ENCODE measurements around the gene ZNF484.
"Not testable (repeated sequence)": the region's sequence is repeated elsewhere in the genome, so short reads cannot be mapped to it uniquely, and the experiment has no call there.

The ZNF484 gene

DNA sequence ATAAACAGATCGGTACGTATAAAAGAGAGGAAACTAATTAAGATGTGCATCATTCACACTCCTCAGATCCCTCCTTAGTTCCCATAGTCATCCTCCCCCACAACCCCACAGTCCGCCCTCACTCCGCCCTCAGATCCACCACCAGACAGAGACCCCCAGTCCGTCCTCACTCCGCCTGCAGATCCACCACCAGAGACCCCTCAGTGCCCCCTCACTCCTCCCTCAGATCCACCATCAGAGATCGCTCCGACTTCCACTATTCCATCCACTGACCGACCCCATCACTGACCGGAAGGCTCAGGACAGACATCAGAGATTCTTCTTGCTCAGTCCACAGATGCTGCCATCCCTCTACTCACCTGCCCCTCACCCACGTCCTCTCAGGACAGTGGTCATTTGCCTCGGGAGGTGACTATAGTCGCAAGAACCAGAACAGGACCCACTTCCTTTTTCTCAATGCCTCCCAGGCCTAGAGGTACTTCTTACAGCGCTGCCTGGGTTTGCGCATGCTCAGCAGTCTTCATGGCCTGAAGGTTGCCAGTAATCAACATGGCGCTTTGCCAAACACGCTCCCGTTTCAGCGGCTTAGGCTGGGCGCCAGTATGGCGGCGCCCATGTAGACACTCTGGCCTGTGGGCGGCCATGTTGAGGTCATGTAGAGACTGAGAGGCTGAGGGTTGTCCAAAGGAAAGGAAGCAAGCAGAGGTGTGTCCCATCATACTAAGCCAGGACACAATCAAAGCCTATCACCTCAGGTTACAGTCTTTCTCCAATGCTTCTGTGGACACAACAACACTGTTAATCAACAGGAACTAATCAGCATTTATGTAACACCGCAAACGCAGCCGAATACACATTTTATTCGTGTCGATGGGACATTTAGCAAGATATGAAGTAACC is at the start of gene ZNF484:
Gene ZNF484, minus strand, starts transcription at position 508 of the 900 bp plus-strand sequence. CDS start 3,009 bp downstream, outside the sequence.
- DNase-seq: peak; percentile 78 to 95 (median 88)

DNA sequence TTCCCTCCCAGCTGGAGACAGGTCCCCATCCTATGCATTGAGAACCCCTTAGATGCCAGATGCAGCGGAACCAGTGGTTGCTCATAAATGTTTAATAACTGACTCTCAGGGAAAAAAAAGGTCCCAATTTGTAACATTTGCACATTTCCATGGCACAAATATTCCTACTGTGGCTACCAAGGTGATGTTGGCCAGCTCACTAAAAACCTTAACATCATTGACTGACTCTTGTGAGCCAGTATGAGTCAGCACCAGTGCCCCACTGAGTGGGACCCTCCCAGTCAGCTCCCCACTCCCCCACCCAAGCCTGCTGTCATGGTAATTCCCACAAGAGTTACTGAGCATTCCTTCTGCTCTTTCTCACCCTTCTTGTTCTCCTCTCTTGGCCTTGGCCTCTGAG is 42.6 kb upstream of the ZNF484 start:
- DNase-seq: no peak

DNA sequence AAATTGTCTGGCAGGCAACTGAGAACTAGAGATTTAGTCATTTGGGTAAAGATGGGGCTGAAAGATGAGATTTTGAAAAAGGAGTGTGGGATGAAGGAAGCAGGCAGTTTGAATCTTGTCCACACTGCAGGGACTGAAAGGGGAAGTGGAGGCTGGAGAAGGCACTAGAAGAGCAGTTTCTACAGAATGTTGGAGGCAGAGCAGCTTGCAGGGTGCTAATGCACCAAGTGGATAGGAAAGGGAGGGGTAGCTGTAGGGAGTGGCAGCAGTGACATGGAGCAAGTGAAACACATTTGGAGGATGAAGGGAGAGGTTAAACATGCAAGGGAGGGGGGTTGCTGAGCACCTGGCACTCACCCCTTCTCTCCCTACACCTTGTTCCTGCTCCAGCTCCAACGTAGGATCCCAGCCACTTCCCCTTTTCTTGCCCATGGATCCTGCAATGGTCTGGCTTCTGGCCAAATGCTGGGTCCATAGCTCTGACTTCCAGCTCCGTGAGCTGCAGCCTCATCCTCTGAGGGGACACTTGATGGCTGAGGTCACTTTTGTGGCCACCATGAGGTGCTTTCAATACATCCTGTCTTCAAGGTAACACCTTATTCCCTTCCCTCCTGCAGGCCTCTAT is 39.5 kb upstream of the ZNF484 start:
- no peak for DNase-seq

DNA sequence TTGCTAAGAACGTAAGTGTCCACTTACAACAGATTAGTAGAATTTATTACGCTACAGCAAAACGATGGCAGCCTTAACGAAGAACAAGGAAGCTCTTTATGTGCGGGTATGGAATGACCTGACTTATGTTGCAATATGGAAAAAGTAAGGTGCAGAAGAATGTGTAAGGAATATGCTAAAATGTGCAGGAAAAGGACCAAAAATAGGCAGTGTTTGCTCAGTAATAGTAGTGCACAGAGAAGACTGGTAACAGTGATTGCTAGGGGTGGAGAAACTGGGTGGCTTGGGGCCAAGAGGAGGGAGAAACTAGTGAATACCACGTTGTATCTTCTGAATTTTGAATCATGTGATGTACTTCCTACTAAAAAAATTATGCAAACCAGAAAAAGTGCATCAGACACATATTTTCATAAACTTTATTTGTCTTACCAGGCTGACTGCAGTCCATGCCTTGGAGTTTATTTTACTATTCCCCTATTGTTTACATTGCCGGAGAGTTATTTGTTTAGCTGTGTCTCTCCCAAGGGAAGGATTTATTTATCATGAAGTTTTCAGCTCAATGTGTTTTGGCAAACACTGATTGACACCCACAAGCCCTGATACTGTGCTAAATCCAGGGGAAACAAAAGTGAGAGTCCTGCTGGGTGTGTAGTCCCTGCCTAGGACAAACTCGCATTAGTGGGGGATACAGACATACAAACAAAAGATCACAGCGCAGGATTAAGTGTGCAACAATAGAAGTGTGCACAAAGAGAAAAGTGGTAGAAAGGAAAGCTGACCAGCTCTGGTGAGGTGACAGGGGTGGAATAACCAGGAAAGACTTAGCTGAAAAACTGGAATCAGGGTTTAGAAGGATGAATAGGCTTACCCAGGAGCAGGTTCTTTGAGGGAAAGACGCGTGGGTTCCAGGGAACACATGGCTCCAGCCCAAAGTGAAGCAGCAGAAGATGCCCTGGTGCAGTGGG is 34.0 kb upstream of the ZNF484 start:
- DNase-seq: no peak

DNA sequence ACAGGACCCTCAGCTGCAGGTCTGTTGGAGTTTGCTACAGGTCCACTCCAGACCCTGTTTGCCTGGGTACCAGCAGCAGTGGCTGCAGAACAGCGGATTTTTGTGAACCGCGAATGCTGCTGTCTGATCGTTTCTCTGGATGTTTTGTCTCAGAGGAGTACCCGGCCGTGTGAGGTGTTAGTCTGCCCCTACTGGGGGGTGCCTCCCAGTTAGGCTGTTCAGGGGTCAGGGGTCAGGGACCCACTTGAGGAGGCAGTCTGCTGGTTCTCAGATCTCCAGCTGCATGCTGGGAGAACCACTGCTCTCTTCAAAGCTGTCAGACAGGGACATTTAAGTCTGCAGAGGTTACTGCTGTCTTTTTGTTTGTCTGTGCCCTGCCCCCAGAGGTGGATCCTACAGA is 27.3 kb upstream of the ZNF484 start:
- DNase-seq: not testable (repeated sequence)

DNA sequence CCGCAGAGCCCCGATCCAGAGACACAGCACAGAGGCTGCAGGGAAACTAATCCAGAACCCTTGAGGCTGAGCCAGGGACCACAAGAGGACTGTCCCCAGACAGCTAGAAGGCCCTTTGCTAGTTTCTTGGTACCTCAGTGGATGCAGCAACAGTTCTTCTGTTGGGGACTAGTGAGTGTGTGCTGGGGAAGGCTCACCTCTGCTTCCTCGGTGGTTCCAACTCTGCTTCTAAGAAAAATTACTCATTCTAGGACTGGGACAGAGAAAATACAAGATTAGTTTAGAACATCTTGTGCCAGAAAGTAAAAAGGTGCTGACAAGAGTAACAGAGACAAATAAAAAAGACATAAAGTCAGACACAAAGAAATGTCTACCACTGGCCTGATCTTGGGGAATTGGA is 19.5 kb upstream of the ZNF484 start:
- DNase-seq: no peak

DNA sequence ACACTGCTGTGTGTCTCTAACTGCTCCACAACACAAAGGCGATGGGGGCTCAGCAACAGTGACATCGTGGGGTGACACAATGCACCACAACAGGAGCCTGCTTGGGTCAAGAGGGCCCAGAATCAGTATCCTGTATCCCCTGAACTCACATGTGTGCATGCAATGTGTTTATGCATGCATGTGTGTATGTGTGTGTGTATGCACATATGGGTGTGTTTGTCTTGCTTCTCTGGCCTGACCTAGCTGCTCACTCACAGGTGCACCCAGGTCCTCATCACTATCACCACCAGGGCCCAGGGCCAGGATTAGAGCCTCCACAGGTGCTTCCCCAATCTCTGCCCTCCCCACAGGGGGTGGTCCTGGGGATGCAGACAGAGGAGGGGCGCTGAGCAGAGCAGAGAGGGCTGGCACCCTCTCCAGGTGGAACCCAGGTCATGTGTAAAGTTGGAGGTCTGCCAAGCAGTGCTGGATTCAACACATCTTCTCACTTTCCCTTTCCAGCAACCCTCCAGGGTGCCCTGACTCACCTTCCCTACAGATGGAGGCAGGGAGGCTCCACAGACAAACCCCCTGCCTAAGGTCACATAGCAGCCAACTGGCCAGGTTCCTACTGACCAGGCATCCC is 18.1 kb upstream of the ZNF484 start:
- DNase-seq: no peak

DNA sequence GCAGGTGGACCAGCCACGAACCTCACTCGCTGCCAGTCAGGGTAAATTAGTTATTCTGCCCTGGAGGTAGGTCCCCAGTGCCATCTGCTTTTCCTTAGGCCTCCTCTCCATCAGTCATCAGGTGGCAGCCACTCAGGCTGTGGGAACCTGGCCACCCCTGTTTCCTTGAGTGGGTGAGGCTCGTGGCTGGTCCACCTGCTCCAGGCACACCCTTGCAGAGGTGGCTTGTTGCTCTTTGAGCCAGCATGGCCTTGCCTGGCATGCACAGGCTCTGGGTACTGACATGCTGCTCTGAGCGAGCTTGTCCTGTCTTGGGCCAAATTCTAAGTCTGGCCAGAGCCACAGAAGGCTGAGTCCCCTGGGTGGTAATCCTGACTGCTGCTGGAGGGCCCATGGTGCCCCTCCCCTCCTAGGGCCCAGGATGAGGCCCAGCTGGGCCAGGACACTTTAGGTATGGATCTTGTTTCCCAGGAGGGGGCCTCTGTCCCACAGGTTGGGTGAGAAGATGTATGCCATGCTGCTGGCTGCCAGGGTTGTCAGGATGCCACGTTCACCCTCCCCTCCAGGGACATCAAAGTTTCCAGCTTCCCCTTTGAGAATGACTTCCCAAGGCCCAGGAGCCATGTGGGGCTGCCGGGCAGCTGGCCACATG is 17.0 kb upstream of the ZNF484 start:
- no peak for DNase-seq

DNA sequence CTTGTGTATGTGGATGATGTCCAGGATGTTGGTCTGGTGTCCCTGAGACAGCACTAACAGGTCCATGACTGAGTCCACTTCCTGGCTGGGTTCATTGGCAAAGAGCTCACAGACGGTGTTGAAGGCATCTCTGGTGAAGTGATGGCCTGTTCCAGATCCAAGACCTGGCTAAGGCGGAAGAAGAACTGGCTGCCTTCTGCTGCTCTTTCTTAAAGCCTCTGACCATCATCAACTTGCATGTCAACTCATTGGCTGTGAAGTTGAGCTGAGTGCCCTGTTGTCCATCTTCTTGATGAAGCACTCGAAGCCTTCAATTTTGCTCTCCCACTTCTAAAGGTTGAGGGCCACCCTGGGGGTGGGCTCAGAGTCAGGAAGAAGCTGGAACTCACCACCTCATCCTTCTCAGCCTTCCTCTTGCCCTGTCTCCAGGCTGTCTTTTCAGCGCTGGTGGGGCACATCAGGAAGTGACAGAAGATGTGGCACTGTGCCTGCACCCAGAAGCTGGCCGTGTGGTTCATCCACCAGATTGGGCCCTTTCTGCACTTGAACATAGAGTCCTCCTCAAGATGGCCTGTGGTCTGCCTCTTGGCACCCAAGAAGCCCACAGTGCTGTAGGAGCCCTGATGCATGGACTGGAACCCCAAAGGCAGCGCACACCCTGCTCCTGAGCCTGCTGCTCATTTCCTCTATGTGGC is 16.2 kb upstream of the ZNF484 start:
- DNase-seq: not testable (repeated sequence)

DNA sequence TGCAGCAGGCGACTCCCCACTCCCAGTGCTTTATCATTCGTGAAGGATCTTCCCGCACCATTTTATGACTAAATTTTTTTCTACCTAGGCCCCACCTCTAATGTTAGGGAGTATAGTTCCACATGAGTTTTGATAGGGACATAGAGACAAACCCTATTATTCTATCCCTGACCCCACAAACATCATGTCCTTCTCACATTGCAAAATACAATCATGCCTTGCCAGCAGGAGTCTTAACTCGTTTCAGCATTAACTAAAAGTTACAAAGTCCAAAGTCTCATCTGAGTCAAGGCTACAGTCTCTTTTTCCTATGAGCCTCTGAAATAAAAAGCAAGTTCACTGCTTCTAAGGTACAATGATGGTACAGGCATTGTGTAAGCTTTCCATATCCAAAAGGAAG is 14.4 kb upstream of the ZNF484 start:
- not testable (repeated sequence) for DNase-seq

DNA sequence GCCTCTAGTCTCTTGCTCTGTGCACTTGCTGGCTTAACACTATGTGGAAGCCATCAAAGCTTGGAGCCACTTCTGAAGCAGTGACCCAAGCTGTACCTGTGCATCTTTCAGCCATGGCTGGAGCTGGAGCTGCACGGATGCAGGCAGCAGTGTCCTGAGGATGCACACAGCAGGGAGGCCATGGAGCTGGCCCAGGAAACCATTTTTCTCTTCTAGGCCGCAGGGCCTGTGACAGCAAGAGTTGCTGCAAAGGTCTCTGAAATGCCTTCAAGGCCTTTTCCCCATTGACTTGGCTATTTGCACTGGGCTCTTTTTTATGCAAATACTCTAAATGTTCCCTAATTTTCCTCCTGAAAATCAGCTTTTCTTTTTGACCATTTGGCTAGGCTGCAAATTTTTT is 12.9 kb upstream of the ZNF484 start:
- no peak for DNase-seq

DNA sequence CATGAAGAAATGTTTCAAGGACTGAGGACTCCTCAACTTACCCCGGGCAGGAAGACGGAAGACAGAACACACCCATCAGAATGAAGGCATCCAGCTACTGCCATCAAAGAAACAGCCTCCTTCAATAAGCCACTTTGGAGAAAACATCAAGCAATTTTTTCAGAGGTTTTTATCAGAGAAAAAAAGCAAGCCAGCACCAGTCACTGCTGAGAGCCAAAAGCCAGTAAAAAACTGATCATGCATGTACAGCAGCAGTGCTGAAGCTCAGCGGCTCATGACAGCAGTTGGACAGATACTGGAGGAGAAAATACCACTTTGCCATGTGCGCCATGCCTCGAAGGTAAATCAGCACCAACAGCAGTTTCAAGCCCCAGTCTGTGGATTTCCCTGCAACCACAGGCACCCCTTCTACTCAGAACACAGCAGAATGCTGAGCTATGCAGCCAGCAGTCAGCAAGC is 10.1 kb upstream of the ZNF484 start:
- no peak for DNase-seq

DNA sequence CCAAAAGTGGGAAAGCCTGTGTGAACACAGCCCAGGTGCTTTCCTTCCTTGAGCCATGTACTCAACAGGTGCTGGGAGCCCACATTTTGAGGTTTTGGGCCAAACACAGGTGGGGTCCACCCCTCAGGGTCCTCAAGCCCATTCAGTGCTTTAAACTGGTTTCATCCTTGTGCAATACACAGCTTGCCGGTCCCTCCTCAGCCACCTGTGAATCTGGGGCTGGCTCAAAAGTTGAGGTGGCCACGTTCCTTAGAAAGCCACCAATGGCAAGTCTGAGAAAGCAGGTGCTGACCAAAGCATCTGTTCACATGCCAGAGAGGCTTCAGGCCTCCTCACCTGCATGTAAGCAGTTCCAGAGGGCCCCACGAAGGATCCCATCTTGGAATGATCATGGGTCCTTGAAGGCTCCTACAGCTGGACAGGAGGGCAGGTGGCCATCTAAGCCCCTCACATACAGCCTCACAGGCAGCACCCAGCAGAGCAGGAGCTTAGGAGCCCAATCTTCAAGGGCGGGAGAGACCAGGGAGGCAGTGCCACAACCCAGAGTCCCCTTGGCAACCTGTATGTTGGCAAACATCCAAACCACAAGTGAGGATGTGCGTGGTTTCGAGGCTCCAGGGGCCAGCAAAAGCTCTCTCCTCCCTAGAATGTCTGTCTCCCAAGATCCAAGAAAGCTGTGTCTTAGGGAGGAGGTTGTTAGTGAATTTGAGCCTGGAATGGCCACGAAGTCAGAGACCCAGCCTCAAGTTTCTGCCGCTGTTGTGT is 9.2 kb upstream of the ZNF484 start:
- not testable (repeated sequence) for DNase-seq

DNA sequence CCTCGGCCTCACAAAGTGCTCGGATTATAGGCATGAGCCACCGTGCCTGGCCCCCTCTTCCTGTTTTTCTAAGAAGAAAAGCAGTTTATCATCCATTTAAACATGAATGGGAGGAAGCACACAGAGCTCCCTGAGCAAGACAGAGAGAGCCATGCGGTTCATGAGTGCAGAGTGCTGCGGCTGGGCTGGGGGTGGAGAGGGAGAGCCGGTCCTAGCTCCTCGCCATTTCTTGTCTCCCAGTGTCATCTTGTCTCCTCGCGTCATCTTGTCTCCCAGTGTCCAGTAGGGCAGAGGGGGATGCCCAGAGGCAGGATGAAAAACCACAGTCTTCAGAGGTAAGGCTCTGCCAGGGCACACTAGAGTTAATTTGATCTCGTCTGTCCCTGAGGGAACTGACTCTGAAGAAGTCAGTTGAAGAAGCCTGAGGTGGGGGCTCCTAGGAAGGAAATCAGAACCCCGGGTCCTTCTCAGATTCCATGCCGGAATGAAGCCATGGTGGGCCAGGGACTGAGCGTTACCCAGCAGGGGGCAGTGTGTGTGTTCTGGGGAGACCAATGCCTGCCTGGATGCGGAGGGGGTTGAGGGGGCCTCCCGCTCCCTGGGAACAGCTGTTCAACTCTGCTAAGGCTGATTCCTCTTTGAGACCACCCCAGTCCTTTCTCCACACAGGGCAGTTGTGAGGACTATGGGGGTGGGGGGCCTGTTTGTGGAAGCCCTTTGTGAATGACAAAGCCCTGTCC is 6.0 kb upstream of the ZNF484 start:
- not testable (repeated sequence) for DNase-seq

DNA sequence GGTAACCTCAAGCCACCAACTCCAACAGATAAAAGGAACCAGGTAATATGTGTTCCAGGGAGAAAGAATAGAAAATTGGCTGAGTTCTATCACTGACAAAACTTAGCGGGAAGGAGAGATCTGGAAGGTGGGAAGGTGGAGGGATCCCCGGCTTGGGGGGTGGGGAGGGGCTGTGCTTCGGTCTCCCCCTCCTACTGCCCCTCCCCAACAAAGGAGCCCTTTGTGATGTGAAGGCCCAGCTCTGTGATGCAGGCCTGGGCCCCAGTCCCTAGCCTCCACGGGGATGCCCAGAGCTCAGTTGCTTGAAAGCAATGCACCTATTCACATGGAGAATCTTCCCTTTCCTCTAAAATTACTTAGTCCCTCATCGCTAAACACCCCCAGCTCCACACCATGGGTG is 4.4 kb upstream of the ZNF484 start:
- DNase-seq: no peak

DNA sequence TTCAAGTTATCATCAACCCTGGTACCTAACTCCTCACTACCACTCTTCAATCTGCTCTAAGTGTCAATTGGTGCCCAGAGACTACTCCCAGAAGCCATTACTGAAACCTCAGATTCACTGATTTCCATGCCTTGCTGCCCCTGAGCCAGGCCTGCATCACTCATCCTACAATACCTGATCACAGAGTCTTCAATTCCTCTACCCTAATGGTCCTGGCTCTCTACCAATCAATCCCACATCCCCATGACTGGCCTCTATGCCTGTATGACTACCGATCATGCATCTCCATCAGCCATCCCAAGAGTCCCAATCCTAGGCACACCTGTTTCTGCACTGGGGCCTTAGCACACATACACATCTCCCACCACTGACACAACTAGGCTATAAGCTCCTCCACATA is 2.5 kb downstream of the ZNF484 start:
- DNase-seq: no peak

DNA sequence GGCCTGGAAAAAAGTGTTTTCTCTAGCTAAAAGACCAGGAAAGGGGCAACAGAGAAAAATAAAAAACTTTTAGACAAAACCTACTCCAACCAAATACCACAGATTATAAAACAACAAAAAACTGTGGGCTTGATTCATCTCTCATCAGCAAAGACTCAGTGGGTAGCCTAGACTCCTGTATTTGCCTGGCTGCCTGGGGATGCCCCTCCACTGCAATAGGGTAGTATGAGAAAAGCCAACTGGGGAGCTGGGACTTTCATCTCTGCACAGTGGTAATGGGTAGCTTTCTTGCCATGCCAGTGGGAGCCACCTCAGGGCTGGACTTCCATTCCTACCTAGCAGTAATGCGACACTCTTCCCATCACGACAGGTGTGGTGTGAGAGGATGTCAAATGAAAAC is 7.5 kb downstream of the ZNF484 start:
- no peak for DNase-seq

DNA sequence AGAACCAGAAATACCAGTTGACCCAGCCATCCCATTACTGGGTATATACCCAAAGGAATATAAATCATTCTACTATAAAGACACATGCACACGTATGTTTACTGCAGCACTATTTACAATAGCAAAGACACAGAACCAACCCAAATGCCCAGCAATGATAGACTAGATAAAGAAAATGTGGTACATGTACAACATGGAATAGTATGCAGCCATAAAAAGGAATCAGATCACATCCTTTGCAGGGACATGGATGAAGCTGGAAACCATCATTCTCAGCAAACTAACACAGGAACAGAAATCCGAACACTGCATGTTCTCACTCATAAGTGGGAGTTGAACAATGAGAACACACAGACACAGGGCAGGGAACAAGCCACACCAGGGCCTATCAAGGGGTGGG is 11.2 kb downstream of the ZNF484 start:
- not testable (repeated sequence) for DNase-seq

DNA sequence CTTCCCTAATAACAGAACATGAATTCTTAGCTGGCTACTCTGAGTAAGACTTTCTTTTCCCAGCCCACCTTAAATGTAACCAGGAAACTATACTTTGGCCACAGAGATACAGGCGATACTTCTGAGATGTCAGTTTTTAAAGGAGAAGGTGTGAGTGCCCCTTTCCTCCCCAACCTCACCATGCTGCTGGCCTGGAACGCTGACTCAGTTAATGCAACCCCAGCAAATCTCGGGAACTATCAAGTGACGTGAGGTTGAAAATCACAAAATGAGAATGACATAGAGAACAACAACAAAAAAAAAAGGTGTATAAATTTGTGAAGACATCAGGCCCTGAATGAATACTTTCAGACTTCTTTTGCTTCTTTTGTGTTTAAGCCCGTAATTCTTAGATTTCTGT is 13.7 kb downstream of the ZNF484 start:
- no peak for DNase-seq

DNA sequence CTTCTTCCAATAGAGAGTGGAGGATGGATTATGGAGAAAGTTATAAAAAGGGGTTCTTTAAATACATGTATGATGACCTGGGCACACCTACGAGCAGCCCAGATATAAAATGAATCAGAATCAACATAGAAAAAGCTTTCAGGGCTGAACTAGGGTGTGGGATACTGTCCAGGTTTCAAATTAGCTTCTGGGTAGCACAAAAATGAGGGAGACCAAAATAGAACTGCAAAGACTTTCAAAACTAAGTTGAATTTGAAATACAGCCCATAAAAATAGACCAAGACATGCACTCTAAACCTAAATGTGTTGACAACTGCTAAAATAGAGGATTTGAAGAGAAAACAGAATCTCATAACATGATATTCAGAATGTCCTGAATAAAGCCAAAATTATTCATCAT is 17.0 kb downstream of the ZNF484 start:
- DNase-seq: no peak

Measured in activated CD4-positive, CD25-positive, alpha-beta regulatory T cell (primary cell).